ENCODE measurements around the gene MDP1.
"Not testable (repeated sequence)": the region's sequence is repeated elsewhere in the genome, so short reads cannot be mapped to it uniquely, and the experiment has no call there.

DNA sequence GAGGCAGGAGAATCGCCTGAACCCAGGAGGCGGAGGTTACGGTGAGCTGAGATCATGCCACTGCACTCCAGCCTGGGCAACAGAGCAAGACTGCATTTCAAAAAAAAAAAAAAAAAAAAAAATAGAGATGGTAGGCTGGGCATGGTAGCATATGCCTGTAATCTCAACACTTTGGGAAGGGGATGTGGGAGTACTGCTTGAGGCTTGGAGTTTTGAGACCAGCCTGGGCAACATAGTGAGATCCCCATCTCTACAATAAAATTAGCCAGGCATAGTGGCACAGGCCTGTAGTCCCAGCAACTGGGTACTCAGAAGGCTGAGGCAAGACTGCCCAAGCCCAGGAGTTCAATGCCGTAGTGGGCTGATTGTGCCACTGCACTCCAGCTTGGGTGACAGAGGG, 7.1 kb upstream of the MDP1 start:
- TF ChIP-seq, protein P1, sequence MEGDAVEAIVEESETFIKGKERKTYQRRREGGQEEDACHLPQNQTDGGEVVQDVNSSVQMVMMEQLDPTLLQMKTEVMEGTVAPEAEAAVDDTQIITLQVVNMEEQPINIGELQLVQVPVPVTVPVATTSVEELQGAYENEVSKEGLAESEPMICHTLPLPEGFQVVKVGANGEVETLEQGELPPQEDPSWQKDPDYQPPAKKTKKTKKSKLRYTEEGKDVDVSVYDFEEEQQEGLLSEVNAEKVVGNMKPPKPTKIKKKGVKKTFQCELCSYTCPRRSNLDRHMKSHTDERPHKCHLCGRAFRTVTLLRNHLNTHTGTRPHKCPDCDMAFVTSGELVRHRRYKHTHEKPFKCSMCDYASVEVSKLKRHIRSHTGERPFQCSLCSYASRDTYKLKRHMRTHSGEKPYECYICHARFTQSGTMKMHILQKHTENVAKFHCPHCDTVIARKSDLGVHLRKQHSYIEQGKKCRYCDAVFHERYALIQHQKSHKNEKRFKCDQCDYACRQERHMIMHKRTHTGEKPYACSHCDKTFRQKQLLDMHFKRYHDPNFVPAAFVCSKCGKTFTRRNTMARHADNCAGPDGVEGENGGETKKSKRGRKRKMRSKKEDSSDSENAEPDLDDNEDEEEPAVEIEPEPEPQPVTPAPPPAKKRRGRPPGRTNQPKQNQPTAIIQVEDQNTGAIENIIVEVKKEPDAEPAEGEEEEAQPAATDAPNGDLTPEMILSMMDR (IDR thresholded peaks at IDR 0.05), result not testable (repeated sequence)
- TF ChIP-seq POLR2A (IDR thresholded peaks at IDR 0.05), result not testable (repeated sequence)

Measured in esophagus squamous epithelium (tissue), 4 donors.